HG03103 (cell line): Measurements from ENCODE around the gene PI3.
"Not testable (repeated sequence)": the region's sequence is repeated elsewhere in the genome, so short reads cannot be mapped to it uniquely, and the experiment has no call there.

ENCODE experiments used
- ATAC-seq: cut with Tn5 transposase; IDR thresholded peaks from one replicate; pipeline ENCODE4 v1.9.1; 2021; ENCODE audit warnings: low read depth; ENCODE audit not compliant: unreplicated experiment

The PI3 gene

GRCh38 chr20:45174434-45175364 lies at the start of gene PI3:
Gene PI3, plus strand, starts transcription at chr20:45174902. Its CDS starts 21 bp downstream, at chr20:45174923.
- ATAC-seq: no peak

GRCh38 chr20:45128099-45128498 lies 46.6 kb upstream of the PI3 start:
- ATAC-seq: no peak

GRCh38 chr20:45136911-45137310 lies 37.8 kb upstream of the PI3 start:
- no peak for ATAC-seq

- ATAC-seq: no peak
Observed at GRCh38 chr20:45138561-45139300, 36.0 kb upstream of the PI3 start.

GRCh38 chr20:45139733-45140375 lies 34.8 kb upstream of the PI3 start:
- ATAC-seq: not testable (repeated sequence)

- ATAC-seq: no peak
Observed at GRCh38 chr20:45140836-45141235, 33.9 kb upstream of the PI3 start.

GRCh38 chr20:45149062-45149461 lies 25.6 kb upstream of the PI3 start:
- ATAC-seq: no peak

- ATAC-seq: no peak
Observed at GRCh38 chr20:45152405-45152804, 22.3 kb upstream of the PI3 start.

- no peak for ATAC-seq
Observed at GRCh38 chr20:45153147-45153546, 21.6 kb upstream of the PI3 start.

GRCh38 chr20:45153752-45154151 lies 20.9 kb upstream of the PI3 start:
- no peak for ATAC-seq

- ATAC-seq: no peak
Observed at GRCh38 chr20:45154183-45154582, 20.5 kb upstream of the PI3 start.

- not testable (repeated sequence) for ATAC-seq
Observed at GRCh38 chr20:45154794-45155193, 19.9 kb upstream of the PI3 start.

- no peak for ATAC-seq
Observed at GRCh38 chr20:45156713-45157112, 18.0 kb upstream of the PI3 start.

GRCh38 chr20:45157962-45158361 lies 16.7 kb upstream of the PI3 start:
- ATAC-seq: no peak

GRCh38 chr20:45163083-45163803 lies 11.5 kb upstream of the PI3 start:
- no peak for ATAC-seq

GRCh38 chr20:45164906-45165305 lies 9.8 kb upstream of the PI3 start:
- ATAC-seq: no peak

GRCh38 chr20:45173522-45173921 lies 1.2 kb upstream of the PI3 start:
- no peak for ATAC-seq

- ATAC-seq: no peak
Observed at GRCh38 chr20:45176526-45177267, 2.0 kb downstream of the PI3 start.

GRCh38 chr20:45179166-45179565 lies 4.5 kb downstream of the PI3 start:
- ATAC-seq: no peak

- no peak for ATAC-seq
Observed at GRCh38 chr20:45181639-45182038, 6.9 kb downstream of the PI3 start.
